Progenitor cell of endocrine pancreas (in vitro differentiated cells): ENCODE results near the gene CHN2. TPM values are rescaled to one million over a fixed set of nuclear protein-coding genes. Genes with fewer than 3 reads are reported as not detected.

ENCODE experiments used
- DNase-seq: peaks from one replicate; pipeline ENCODE4 v3.0.0; 2021; ENCODE audit warnings: low spot score; ENCODE audit not compliant: unreplicated experiment
- H3K27ac Mint-ChIP-seq: 2 replicates; pipeline ENCODE4 v1.8.0; 2021; ENCODE audit warnings: mild to moderate bottlenecking, moderate library complexity, mixed read lengths
- H3K27me3 Mint-ChIP-seq: 2 replicates; pipeline ENCODE4 v1.8.0; 2021; ENCODE audit warnings: mixed read lengths
- H3K36me3 Mint-ChIP-seq: 2 replicates; pipeline ENCODE4 v1.8.0; 2022; ENCODE audit warnings: mixed read lengths; ENCODE audit not compliant: insufficient read depth
- H3K4me1 Mint-ChIP-seq: 2 replicates; pipeline ENCODE4 v1.8.0; 2021; ENCODE audit warnings: low read depth, mixed read lengths
- H3K4me3 Mint-ChIP-seq: 2 replicates; pipeline ENCODE4 v1.8.0; 2021; ENCODE audit warnings: low read depth, mild to moderate bottlenecking, moderate library complexity, mixed read lengths
- H3K9me3 Mint-ChIP-seq: 2 replicates; pipeline ENCODE4 v1.8.0; 2021; ENCODE audit warnings: low read depth, mixed read lengths
- total RNA-seq: library from RNA; stranded (reverse); gene quantifications from 2 replicates; pipeline ENCODE4 v1.2.1, GENCODE V29; 2021
- TF ChIP-seq, protein P1 (sequence below): fragments of 200-600 bp; sonication (generic); IDR thresholded peaks from one replicate; pipeline ENCODE4 v1.5.0; 2021; ENCODE audit warnings: antibody characterized with exemption, mild to moderate bottlenecking; ENCODE audit not compliant: unreplicated experiment

The CHN2 gene
- total RNA-seq, 1 donor from 2014 or later = 22.0 TPM

DNA sequence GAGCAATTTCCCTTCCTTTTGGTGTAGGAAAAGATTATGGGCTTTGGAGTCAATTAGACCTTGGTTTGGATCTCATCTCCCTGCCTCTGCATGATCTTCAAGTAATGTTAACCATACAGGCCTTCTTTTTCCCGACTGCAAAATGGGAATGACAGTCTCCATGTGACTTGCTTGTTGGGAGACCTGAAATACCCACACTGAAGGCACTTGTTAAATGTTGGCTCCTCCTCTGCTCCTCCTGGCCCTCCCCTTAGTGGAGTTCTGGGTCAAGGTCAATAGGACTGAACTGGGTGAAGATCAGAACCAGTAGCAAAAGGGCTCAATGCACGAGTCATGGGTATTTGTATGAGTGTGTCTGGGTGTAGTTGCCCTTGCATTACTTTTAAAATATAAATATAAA, 189.7 kb downstream of the CHN2 start:
- no peak overlapping the region for H3K27ac Mint-ChIP-seq
- no peak for DNase-seq
- H3K4me1 Mint-ChIP-seq = peaks cover 18% of the 10 kb centered on the region
- peaks cover 1% of the 10 kb centered on the region for H3K36me3 Mint-ChIP-seq
- TF ChIP-seq, protein P1, sequence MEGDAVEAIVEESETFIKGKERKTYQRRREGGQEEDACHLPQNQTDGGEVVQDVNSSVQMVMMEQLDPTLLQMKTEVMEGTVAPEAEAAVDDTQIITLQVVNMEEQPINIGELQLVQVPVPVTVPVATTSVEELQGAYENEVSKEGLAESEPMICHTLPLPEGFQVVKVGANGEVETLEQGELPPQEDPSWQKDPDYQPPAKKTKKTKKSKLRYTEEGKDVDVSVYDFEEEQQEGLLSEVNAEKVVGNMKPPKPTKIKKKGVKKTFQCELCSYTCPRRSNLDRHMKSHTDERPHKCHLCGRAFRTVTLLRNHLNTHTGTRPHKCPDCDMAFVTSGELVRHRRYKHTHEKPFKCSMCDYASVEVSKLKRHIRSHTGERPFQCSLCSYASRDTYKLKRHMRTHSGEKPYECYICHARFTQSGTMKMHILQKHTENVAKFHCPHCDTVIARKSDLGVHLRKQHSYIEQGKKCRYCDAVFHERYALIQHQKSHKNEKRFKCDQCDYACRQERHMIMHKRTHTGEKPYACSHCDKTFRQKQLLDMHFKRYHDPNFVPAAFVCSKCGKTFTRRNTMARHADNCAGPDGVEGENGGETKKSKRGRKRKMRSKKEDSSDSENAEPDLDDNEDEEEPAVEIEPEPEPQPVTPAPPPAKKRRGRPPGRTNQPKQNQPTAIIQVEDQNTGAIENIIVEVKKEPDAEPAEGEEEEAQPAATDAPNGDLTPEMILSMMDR = no peak
- H3K27me3 Mint-ChIP-seq = no peaks in the 10 kb centered on the region
- H3K9me3 Mint-ChIP-seq = no peaks in the 10 kb centered on the region
- no peak overlapping the region for H3K4me3 Mint-ChIP-seq

DNA sequence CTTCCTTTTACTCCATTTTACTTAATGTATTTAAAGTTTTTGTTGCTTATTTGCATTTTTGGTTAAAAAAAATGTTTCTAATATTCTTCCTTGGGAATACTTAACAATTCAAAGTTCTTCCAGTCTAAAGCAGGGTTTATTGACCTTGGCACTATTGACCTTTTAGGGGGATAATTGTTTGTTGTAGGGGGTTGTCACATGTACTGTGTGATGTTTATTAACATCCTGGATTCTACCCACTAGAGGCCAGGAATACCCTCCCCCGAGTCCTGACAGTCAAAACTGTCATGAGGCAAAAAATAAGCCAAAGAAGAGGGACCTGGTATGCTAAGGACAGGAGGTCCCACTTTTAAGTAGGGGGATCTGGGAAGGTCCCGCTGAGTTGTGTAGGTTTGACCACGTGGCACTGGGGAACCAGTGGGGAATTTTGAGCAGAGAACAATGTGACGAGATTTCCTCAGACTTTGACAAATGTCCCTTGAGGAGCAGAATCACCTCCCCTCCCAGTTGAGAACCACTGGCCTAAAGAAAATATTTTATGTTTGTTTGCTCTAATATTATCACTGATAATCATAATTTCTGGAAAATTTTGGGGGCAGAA, 190.7 kb downstream of the CHN2 start:
- DNase-seq = no peak
- TF ChIP-seq, protein P1 = no peak
- Mint-ChIP-seq H3K36me3 (peaks cover 1% of the 10 kb centered on the region), H3K27ac (no peak overlapping the region), H3K4me1 (peaks cover 18% of the 10 kb centered on the region), H3K4me3 (no peak overlapping the region), H3K27me3 (no peaks in the 10 kb centered on the region), H3K9me3 (no peaks in the 10 kb centered on the region)

DNA sequence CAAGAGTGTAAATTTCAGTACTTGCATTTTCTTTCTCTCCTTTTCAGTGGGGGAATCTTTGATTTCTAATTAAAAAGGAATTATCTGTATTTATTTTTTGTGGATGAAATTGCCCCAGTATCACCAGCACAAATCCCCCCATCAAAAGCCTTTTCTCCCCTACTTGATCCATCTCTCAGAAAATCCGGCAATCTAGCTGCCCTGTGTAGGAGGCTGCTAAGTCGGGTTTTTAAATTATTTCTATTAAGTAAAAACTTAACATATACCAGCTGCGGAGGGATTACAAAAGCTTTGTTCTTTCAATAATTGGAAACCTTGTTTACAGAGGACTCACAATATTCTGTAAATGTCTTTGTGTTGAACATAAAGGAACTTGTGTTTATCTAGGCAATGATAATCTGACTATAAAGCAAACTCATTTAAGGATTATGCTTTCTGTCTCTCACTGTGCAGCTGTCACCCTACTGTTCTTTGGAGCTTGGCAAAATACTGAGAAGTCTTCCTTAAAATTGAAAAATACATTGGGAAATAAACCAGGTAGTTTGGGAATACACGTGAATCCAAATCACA, 191.7 kb downstream of the CHN2 start:
- no peak overlapping the region for H3K4me3 Mint-ChIP-seq
- no peaks in the 10 kb centered on the region for H3K36me3 Mint-ChIP-seq
- no peaks in the 10 kb centered on the region for H3K9me3 Mint-ChIP-seq
- H3K27ac Mint-ChIP-seq = no peak overlapping the region
- DNase-seq = no peak
- H3K4me1 Mint-ChIP-seq = peaks cover 18% of the 10 kb centered on the region
- TF ChIP-seq, protein P1 = no peak
- no peaks in the 10 kb centered on the region for H3K27me3 Mint-ChIP-seq

DNA sequence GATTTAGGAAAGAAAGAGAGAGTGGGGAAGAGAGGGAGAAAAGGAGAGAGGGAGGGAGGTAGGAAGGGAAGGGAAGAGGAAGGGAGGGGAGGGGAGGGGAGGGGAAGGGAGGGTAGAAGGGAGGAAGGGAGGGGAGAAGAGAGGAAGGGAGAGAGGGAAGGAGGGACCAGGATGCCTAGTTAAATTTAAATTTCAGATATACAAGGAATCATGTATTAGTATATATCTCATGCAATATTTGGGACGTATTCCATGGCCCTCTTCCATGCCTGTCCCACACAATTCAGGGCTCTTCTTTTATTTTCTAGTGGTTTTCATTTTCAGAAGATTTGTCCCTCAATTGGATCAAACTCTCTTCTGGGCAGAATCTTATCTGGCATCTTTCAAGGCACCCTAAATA, 196.7 kb downstream of the CHN2 start:
- TF ChIP-seq, protein P1 = no peak
- no peak for DNase-seq
- peaks cover 9% of the 10 kb centered on the region for H3K4me1 Mint-ChIP-seq
- H3K27me3 Mint-ChIP-seq = no peaks in the 10 kb centered on the region
- H3K27ac Mint-ChIP-seq = no peak overlapping the region
- no peaks in the 10 kb centered on the region for H3K9me3 Mint-ChIP-seq
- H3K36me3 Mint-ChIP-seq = no peaks in the 10 kb centered on the region
- H3K4me3 Mint-ChIP-seq = no peak overlapping the region

- no peak for DNase-seq
- H3K4me3 Mint-ChIP-seq = no peak overlapping the region
- H3K27me3 Mint-ChIP-seq = no peaks in the 10 kb centered on the region
- H3K36me3 Mint-ChIP-seq = peaks cover 5% of the 10 kb centered on the region
- H3K27ac Mint-ChIP-seq = no peak overlapping the region
- H3K4me1 Mint-ChIP-seq = peaks cover 25% of the 10 kb centered on the region
- no peaks in the 10 kb centered on the region for H3K9me3 Mint-ChIP-seq
- TF ChIP-seq, protein P1 = no peak
Measured at GRCh38 chr7:29394321-29394720, 199.7 kb downstream of the CHN2 start.
